PC-9 (cell line): ENCODE results near the gene AMIGO2. TPM values are rescaled to one million over a fixed set of nuclear protein-coding genes. Genes with fewer than 3 reads are reported as not detected.

Source experiments
- BruUV-seq: library from RNA; stranded (reverse); fragments of 400-500 nt; replicated peaks from 2 replicates; lab custom pipeline; 2021; lab: Mats Ljungman, UMichigan
- CTCF ChIA-PET: fragments of 300-600 bp; sonication (Branson Sonifier 250); formaldehyde crosslinking; loops from one replicate; lab custom pipeline; 2022; ENCODE audit warnings: antibody characterized with exemption; lab: Charles Lee
- POLR2A ChIA-PET: fragments of 300-600 bp; sonication (Branson Sonifier 250); formaldehyde crosslinking; loops from one replicate; lab custom pipeline; 2022; ENCODE audit warnings: antibody characterized with exemption; ENCODE audit not compliant: unreplicated experiment; lab: Charles Lee
- DNase-seq, 2 experiments: peaks; one replicate each; pipeline versions ENCODE4 v3.0.0 to v3.0.0-alpha.2; 2015 to 2022; ENCODE audit warnings: mixed read lengths in 1 of 2
- H2AFZ ChIP-seq: fragments of 200-600 bp; sonication (generic); 2 replicates; pipeline ENCODE4 v1.8.1; 2017; ENCODE audit warnings: antibody characterized with exemption
- H3F3A ChIP-seq: fragments of 200-600 bp; sonication (generic); 2 replicates; pipeline ENCODE4 v1.8.1; 2017; ENCODE audit warnings: antibody characterized with exemption, mild to moderate bottlenecking, low read depth; ENCODE audit not compliant: insufficient read depth
- H3K27ac ChIP-seq: fragments of 200-600 bp; sonication (generic); 2 replicates; pipeline ENCODE4 v1.6.1; 2016; ENCODE audit warnings: mixed run types
- H3K27me3 ChIP-seq: fragments of 200-600 bp; sonication (generic); 2 replicates; pipeline ENCODE4 v1.6.1; 2016; ENCODE audit warnings: low read depth, mixed run types; ENCODE audit not compliant: insufficient read depth
- H3K36me3 ChIP-seq: fragments of 200-600 bp; sonication (generic); 2 replicates; pipeline ENCODE4 v1.6.1; 2016; ENCODE audit warnings: low read depth, mixed run types
- H3K4me1 ChIP-seq: fragments of 200-600 bp; sonication (generic); replicated peaks from 2 replicates; pipeline ENCODE4 v1.6.1; 2016; ENCODE audit warnings: mixed run types; ENCODE audit not compliant: insufficient read depth
- H3K4me2 ChIP-seq: fragments of 200-600 bp; sonication (generic); 2 replicates; pipeline ENCODE4 v1.6.1; 2017; ENCODE audit warnings: mixed run types
- H3K4me3 ChIP-seq: fragments of 200-600 bp; sonication (generic); 2 replicates; pipeline ENCODE4 v1.6.1; 2016; ENCODE audit warnings: mixed run types
- H3K79me2 ChIP-seq: fragments of 200-600 bp; sonication (generic); 2 replicates; pipeline ENCODE4 v1.6.1; 2017; ENCODE audit warnings: low read depth, mixed run types
- H3K9me2 ChIP-seq: fragments of 200-600 bp; sonication (generic); 2 replicates; pipeline ENCODE4 v1.8.1; 2017; ENCODE audit warnings: mild to moderate bottlenecking; ENCODE audit not compliant: insufficient read depth
- H3K9me3 ChIP-seq: fragments of 200-600 bp; sonication (generic); 2 replicates; pipeline ENCODE4 v1.8.1; 2016; ENCODE audit warnings: low read depth; ENCODE audit not compliant: insufficient read depth
- H4K20me1 ChIP-seq: fragments of 200-600 bp; sonication (generic); 2 replicates; pipeline ENCODE4 v1.8.1; 2017; ENCODE audit not compliant: insufficient read depth
- EZH2 ChIP-seq: fragments of 200-600 bp; sonication (generic); IDR thresholded peaks from 2 replicates; pipeline ENCODE4 v1.8.0; 2017; ENCODE audit warnings: antibody characterized with exemption, low read depth
- intact Hi-C: fragments of 100-400 bp; cut with micrococcal nuclease; formaldehyde crosslinking; loops from one replicate; pipeline ENCODE4 v1.10.0; 2022; ENCODE audit not compliant: unreplicated experiment
- total RNA-seq: library from RNA; stranded (reverse); gene quantifications from 2 replicates; pipeline ENCODE4 v1.2.3, GENCODE V29; 2021
- TF ChIP-seq, protein P1 (sequence below): fragments of 200-600 bp; sonication (generic); conservative IDR thresholded peaks from 2 replicates; pipeline ENCODE4 v1.6.1; 2017; ENCODE audit warnings: mixed run types, antibody characterized with exemption, mild to moderate bottlenecking, moderate library complexity

AMIGO2 gene
- total RNA-seq, 1 experiment from 2014 or later = 41.9 TPM

DNA sequence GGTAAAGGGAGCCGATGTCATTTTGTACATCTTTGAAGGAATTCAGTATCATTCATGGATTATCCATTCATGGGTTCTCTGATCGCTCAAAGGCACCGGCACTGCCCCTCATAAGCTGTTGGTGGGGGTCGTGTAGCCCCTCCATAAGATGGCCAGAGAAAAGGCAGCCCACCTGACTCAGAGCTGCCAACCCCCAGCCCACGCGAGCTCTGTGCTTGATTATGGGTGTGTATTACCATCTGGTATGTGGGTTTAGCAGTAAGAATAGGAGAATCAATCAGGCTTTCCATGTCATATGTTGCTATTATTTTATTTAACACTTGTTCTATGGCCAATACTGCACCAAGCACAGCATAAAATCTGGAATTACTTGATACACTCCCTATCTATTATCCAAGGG lies 32.1 kb upstream of the AMIGO2 start:
- Histone ChIP-seq H2AFZ (no peak overlapping the region), H4K20me1 (no peaks in the 10 kb centered on the region), H3F3A (no peaks in the 10 kb centered on the region), H3K9me2 (no peaks in the 10 kb centered on the region), H3K27me3 (no peaks in the 10 kb centered on the region), H3K4me3 (no peak overlapping the region), H3K4me1 (peaks cover 15% of the 10 kb centered on the region; the same call in 1 of the 2 replicates), H3K4me2 (no peak overlapping the region), H3K9me3 (no peaks in the 10 kb centered on the region), H3K36me3 (no peaks in the 10 kb centered on the region), H3K79me2 (no peaks in the 10 kb centered on the region), H3K27ac (no peak overlapping the region)
- TF ChIP-seq EZH2 = no peak
- TF ChIP-seq, protein P1, sequence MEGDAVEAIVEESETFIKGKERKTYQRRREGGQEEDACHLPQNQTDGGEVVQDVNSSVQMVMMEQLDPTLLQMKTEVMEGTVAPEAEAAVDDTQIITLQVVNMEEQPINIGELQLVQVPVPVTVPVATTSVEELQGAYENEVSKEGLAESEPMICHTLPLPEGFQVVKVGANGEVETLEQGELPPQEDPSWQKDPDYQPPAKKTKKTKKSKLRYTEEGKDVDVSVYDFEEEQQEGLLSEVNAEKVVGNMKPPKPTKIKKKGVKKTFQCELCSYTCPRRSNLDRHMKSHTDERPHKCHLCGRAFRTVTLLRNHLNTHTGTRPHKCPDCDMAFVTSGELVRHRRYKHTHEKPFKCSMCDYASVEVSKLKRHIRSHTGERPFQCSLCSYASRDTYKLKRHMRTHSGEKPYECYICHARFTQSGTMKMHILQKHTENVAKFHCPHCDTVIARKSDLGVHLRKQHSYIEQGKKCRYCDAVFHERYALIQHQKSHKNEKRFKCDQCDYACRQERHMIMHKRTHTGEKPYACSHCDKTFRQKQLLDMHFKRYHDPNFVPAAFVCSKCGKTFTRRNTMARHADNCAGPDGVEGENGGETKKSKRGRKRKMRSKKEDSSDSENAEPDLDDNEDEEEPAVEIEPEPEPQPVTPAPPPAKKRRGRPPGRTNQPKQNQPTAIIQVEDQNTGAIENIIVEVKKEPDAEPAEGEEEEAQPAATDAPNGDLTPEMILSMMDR = no peak
- intact Hi-C loops = no loop called here
- POLR2A ChIA-PET = no interaction called here
- no TSS peak for BruUV-seq
- DNase-seq = no peak
- CTCF ChIA-PET = no interaction called here

DNA sequence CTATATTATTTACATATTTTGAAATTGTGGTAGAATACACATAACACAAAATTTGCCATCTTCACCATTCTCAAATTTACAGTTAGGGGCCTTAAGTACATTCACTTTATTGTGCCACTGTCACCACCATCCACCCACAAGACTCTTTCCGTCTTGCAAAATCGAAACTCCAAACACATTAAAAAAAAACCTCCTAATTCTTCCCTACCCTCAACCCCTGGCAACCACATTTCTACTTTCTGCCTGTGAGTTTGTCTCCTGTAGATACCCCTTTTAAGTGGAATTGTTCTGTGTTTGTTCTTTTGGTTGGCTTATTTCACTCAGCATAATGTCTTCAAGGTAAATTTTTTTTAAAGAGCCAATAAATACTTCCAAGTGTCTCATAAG lies 31.6 kb upstream of the AMIGO2 start:
- H3K27me3 ChIP-seq = no peaks in the 10 kb centered on the region
- H3K9me2 ChIP-seq = no peaks in the 10 kb centered on the region
- H2AFZ ChIP-seq = no peak overlapping the region
- H3K4me2 ChIP-seq = no peak overlapping the region
- DNase-seq = no peak
- ChIA-PET CTCF (no interaction called here), POLR2A (no interaction called here)
- H4K20me1 ChIP-seq = no peaks in the 10 kb centered on the region
- no peak overlapping the region for H3K4me3 ChIP-seq
- H3K36me3 ChIP-seq = no peaks in the 10 kb centered on the region
- H3F3A ChIP-seq = no peaks in the 10 kb centered on the region
- H3K4me1 ChIP-seq = peaks cover 17% of the 10 kb centered on the region
- BruUV-seq = no TSS peak
- H3K27ac ChIP-seq = no peak overlapping the region
- no peaks in the 10 kb centered on the region for H3K9me3 ChIP-seq
- TF ChIP-seq EZH2 = no peak
- TF ChIP-seq, protein P1 = no peak
- H3K79me2 ChIP-seq = no peaks in the 10 kb centered on the region
- intact Hi-C loops = no loop called here

DNA sequence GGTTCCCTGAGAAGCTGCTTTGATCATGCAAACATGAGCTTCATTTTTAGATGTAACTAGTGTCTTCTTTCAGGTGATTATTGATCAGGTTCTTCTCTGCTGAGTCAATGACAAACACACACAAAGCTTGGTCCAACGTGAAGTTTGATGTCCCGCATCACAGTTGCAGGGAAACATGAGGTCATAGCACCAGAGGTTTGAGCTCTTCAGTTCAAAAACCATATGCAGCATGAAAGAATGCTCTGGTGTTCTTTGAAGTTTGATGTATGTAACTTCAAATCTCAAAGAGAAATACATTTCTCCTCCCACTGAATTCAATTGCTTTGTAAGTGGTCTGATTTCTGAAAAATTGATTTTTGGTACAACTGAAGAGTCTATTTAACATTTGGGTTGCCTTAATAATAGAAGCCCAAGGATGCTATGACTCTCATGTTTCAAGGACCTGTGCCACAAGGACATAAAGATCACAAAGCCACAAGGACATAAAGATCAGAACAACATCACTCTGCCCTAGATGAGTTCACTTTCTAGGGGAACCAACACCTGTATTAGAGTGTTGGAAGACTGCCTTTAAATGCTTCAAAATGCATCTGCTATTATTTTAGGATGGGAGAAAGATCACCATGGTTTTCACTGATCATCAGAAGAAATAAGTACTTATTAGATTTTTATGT lies 31.1 kb upstream of the AMIGO2 start:
- no peak overlapping the region for H2AFZ ChIP-seq
- H3K4me2 ChIP-seq = no peak overlapping the region
- H3K4me3 ChIP-seq = no peak overlapping the region
- no peaks in the 10 kb centered on the region for H3K27me3 ChIP-seq
- H3K9me3 ChIP-seq = no peaks in the 10 kb centered on the region
- H3K9me2 ChIP-seq = no peaks in the 10 kb centered on the region
- CTCF ChIA-PET = no interaction called here
- no peak for DNase-seq
- no peaks in the 10 kb centered on the region for H4K20me1 ChIP-seq
- no peaks in the 10 kb centered on the region for H3K79me2 ChIP-seq
- no peaks in the 10 kb centered on the region for H3K36me3 ChIP-seq
- TF ChIP-seq EZH2 = no peak
- TF ChIP-seq, protein P1 = no peak
- BruUV-seq = no TSS peak
- POLR2A ChIA-PET = no interaction called here
- H3K27ac ChIP-seq = no peak overlapping the region
- intact Hi-C loops = no loop called here
- peaks cover 22% of the 10 kb centered on the region for H3K4me1 ChIP-seq
- H3F3A ChIP-seq = no peaks in the 10 kb centered on the region
